HG03354 (cell line): Measurements from ENCODE around the gene CNTN6.
A peak's percentile ranks its signal among the peaks of the same experiment; 100 is the strongest.

Experiments
- ATAC-seq: cut with Tn5 transposase; IDR thresholded peaks from one replicate; pipeline ENCODE4 v1.9.1; 2021; ENCODE audit warnings: mild to moderate bottlenecking; ENCODE audit not compliant: unreplicated experiment, poor library complexity, severe bottlenecking

Gene CNTN6

GRCh38 chr3:1263121-1263520, 170.3 kb downstream of the CNTN6 start:
- no peak for ATAC-seq

GRCh38 chr3:1269808-1270207, 177.0 kb downstream of the CNTN6 start:
- no peak for ATAC-seq

DNA sequence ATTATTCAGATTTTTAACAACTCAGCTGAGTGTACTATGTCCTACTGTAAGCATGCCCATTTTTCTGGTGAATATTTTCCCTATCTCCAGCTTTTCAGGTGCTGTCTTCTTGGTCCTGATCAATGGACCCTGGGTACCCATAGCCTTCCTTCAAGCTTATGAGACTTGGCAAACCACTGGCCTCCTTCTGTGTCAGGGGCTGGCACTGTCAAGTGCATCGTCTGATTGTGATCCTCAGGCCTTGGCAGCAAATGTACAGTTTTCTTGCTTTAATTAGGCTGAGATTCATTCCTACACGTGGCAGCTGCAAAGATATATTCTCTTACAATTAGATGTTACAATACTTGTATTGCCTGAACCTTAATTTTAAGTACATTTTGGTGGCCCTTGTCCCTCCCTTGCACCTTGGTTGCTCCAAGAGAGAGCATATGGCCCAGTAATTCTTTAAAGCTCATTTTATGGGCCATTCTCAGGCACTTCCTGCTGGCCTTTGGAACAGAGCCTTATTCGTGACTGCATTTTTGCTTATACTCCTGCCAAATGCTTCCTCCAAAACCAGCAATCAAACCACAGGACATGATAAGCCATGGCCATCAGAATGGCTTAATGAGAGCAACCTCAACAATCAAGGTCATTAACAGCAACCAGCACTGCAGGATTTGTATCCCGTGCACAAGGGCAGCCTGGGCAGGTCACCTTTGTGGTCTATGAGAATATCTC, 179.9 kb downstream of the CNTN6 start:
- no peak for ATAC-seq

DNA sequence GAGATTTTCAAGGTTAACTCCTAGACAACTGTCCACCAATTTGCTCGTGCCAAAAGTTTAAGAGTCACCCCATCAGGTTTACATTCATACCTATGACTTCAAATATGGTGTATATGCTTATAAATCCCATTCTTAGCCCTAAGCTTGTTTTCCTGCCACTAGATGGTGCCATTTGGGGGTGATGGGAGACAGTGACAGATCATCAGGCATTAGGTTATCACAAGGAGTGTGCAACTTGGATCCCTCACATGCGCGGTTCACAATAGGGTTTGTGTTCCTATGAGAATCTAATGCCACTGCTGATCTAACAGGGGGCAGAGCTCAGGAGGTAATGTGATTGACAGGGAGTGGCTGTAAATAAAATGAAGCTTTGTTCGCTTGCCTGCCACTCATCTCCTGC, 182.7 kb downstream of the CNTN6 start:
- ATAC-seq, result no peak

GRCh38 chr3:1287815-1288214, 195.0 kb downstream of the CNTN6 start:
- no peak for ATAC-seq

- no peak for ATAC-seq
Measured at GRCh38 chr3:1288805-1289494, 196.1 kb downstream of the CNTN6 start.

GRCh38 chr3:1292571-1293071, 199.8 kb downstream of the CNTN6 start:
- ATAC-seq, result no peak

DNA sequence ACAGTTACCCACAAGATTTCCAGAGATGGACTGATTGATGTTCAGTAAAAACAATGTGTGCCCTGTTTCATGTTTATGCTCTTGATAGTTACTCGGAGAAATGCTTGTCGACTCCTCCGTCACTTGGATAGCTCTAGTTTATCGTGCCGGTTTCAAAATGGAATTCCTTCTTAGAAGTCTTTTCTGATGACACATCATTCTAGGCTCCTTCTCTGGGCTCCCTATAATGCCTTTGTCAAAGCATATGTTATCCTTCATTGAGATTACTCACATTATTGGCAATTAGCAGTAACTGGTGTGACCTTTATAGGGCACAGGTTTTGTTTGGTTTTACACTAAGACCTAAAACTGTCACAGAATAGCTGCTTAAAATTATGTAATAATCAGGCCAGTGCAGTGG, 201.8 kb downstream of the CNTN6 start:
- no peak for ATAC-seq

GRCh38 chr3:1318296-1319005, 225.6 kb downstream of the CNTN6 start:
- no peak for ATAC-seq

- no peak for ATAC-seq
Measured at GRCh38 chr3:1326546-1326945, 233.7 kb downstream of the CNTN6 start.

DNA sequence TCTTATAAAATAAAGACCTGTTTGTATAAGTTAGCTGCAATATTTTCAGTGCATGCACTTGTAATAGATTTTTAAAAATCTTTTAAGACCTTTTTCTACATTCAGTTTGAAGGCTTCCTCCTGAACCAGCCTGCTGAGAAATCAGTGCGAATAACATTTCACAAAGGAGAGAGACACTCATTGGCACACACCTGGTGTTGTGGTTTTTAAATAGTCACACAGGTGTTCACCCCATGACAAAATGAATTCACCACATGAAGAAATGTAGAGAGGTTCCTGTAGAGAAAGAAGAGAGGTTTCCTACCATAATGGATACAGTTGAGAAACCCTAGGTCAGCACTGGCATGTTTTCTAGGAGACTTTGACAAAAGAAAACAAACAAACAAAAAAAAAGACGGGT, 237.3 kb downstream of the CNTN6 start:
- no peak for ATAC-seq

- ATAC-seq, result no peak
Measured at GRCh38 chr3:1346386-1346785, 253.6 kb downstream of the CNTN6 start.

DNA sequence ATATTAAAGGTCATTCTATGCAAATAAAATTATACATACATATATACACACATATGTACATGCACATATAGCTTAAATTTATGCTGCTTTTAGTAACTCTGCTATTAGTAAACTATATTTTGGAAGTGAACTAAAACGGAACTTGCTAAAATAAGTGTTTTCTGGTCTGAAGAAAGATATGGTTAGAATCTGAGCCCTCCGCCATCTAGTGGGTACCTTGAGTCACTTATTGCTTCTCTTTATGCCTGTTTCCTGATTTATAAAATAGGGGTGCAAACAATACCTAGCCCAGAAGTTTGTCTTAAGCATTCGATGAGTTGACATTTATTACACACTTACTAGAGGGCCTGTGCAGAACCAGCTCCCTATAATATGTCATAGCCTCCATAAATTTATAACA, 255.7 kb downstream of the CNTN6 start:
- no peak for ATAC-seq

GRCh38 chr3:1350885-1351284, 258.1 kb downstream of the CNTN6 start:
- ATAC-seq, result no peak

GRCh38 chr3:1355691-1356090, 262.9 kb downstream of the CNTN6 start:
- no peak for ATAC-seq

- ATAC-seq, result no peak
Measured at GRCh38 chr3:1356101-1356500, 263.3 kb downstream of the CNTN6 start.

DNA sequence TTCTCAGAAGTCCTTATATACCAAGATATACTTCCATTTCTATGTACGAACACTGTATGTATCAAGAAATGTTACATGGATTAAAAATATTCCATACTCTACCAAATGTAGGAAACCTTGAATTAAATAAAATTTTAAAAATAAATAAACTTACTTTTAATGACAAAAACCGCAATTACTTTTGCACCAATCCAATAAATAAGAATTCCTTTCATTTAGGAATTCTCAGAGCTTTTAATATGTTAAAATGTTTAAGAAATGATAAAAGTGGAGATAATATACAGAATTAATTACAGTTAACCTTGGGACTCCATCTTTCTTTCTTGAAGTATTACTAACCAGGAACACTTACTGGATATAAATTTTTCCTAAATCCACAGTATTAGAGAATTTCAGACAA, 272.7 kb downstream of the CNTN6 start:
- no peak for ATAC-seq

DNA sequence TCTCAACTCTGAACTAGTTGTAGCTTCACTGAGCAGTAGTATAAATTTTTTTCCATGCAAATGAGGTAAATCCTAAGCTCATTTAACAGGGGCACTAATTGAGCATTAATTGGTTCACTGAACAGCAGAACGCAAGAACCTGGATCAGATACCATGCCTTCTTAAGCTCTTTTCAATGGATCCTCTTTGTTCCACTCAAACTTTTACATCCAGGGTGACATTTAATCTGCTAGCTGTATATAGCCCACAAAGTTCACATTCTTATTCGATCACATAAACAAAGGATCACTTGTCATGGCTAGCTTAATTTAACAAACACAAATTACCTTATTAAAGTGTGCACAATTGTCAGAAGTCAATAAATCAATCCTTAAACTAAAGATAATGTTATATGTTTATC, 281.6 kb downstream of the CNTN6 start:
- ATAC-seq, result no peak

DNA sequence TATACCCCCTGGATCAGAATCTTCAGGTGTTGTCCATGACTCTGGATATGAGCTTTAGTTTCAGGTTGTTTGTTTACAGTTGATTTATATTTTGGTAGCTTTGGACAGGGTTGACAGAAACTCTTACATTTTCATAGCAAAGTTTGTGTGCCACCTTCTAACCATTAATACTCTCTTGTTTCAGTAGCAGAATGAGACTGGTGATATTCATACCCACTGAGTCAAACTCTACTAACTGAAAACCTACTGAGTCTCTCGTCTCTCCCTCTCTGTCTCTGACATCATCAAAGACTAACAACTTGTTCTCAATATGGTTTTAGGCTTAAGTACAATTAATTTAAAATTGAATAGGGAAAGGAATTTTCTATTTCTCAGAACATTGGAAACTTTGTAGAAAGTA, 282.3 kb downstream of the CNTN6 start:
- no peak for ATAC-seq

DNA sequence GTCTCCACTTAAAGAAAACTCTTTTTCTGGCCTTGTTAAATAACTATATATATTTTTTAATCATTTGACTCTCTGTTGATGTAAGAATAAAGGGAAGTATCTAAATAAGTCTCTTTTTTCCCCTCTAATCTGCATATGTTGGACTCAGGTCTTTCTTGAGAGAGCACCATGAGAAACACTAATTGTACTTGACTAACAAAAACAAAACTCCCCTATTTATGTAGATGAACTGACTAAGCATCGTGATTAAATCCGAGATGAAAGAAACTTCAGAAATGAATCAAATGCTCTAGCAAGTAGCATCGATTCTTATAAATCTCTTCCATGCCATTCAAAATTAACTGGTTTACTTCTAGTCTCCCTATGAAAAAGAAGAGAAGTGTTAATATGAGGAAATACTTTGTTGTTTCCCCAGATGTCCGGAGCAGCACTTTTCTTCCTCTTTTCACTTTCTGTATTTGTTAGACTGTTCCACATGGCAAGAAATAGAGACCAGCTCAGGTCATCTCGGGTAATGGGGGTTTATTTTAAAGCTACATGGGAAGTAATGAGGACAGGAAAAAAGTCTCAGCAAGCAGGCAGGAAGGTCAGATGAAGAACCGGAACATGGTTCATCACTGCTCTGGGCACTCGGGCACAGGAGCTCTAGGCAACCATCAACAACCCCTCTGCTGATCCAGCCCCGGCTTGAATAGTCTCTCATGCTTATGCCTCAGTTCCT, 288.3 kb downstream of the CNTN6 start:
- ATAC-seq, result peak; percentile 82
